K562 (cell line): ENCODE results near the gene PRKD2. TPM values are rescaled to one million over a fixed set of nuclear protein-coding genes. Genes with fewer than 3 reads are reported as not detected.

Experiments used
- ARID3A ChIP-seq: IDR thresholded peaks from 2 replicates; pipeline ENCODE4 v1.6.1; 2012; ENCODE audit warnings: low read depth, low read length, improper control_type of control experiment, borderline replicate concordance
- ATF2 ChIP-seq: sonication (generic); formaldehyde crosslinking; IDR thresholded peaks from 2 replicates; pipeline ENCODE4 v1.8.1; 2022; ENCODE audit warnings: missing genetic modification reagents
- CAMTA2 ChIP-seq: fragments of 250-450 bp; sonication (Bioruptor Pico); conservative IDR thresholded peaks from 2 replicates; pipeline ENCODE4 v1.5.1; 2022
- CREB3 ChIP-seq: fragments of 450-650 bp; conservative IDR thresholded peaks from 2 replicates; pipeline ENCODE4 v1.6.1; 2016; ENCODE audit warnings: missing genetic modification characterization, low read depth, mild to moderate bottlenecking, missing compliant biosample characterization, moderate library complexity
- DDX20 ChIP-seq: fragments of 450-650 bp; IDR thresholded peaks from 2 replicates; pipeline ENCODE4 v1.6.1; 2016; ENCODE audit warnings: missing genetic modification characterization, low read depth, mild to moderate bottlenecking, missing compliant biosample characterization, moderate library complexity
- KDM4B ChIP-seq, 2 experiments: fragments of 450-650 bp in 1 of 2; sonication (generic) in 1 of 2; IDR thresholded peaks; 2 replicates each; pipeline ENCODE4 v1.6.1; 2016 to 2017; ENCODE audit warnings: borderline replicate concordance in 2 of 2, antibody characterized with exemption in 1 of 2, low read depth in 1 of 2, mild to moderate bottlenecking in 1 of 2
- MXI1 ChIP-seq: IDR thresholded peaks from 2 replicates; pipeline ENCODE4 v1.6.1; 2011; ENCODE audit warnings: low read depth, mild to moderate bottlenecking, improper control_type of control experiment, low read length
- MYNN ChIP-seq, 2 experiments: sonication (generic); formaldehyde crosslinking in 1 of 2; IDR thresholded peaks; 2 replicates each; pipeline versions ENCODE4 v1.5.0 to v1.6.1; 2016 to 2020; ENCODE audit warnings: antibody characterized with exemption in 1 of 2, missing genetic modification reagents in 1 of 2
- NR1H2 ChIP-seq: sonication (generic); formaldehyde crosslinking; IDR thresholded peaks from 2 replicates; pipeline ENCODE4 v1.4.0; 2020; ENCODE audit warnings: mild to moderate bottlenecking, missing genetic modification reagents
- NRF1 ChIP-seq, 2 experiments: fragments of 450-650 bp; IDR thresholded peaks in 1 of 2; conservative IDR thresholded peaks in 1 of 2; 2 replicates each; pipeline ENCODE4 v1.6.1; 2014; ENCODE audit warnings: mild to moderate bottlenecking in 2 of 2
- POLR2G ChIP-seq: fragments of 200-400 bp; formaldehyde crosslinking; IDR thresholded peaks from 2 replicates; pipeline ENCODE4 v1.6.1; 2017; ENCODE audit warnings: low read depth, mild to moderate bottlenecking, antibody characterized with exemption, low read length, moderate library complexity
- PTRF ChIP-seq: fragments of 450-650 bp; IDR thresholded peaks from 2 replicates; pipeline ENCODE4 v1.6.1; 2016; ENCODE audit warnings: mild to moderate bottlenecking, missing genetic modification characterization, missing compliant biosample characterization
- SOX6 ChIP-seq: fragments of 450-650 bp; IDR thresholded peaks from 2 replicates; pipeline ENCODE4 v1.6.1; 2014; ENCODE audit warnings: mild to moderate bottlenecking
- SRF ChIP-seq, 2 experiments: fragments of 250-450, 450-650 bp in 1 of 2; sonication (Bioruptor Pico) in 1 of 2; sonication (generic) in 1 of 2; formaldehyde crosslinking; IDR thresholded peaks; 2 replicates each; pipeline versions ENCODE4 v1.5.0 to v1.5.1; 2020 to 2022; ENCODE audit warnings: mild to moderate bottlenecking in 1 of 2, missing genetic modification reagents in 1 of 2
- SRSF1 ChIP-seq: fragments of 200-400 bp; formaldehyde crosslinking; IDR thresholded peaks from 2 replicates; pipeline ENCODE4 v1.6.1; 2017; ENCODE audit warnings: mild to moderate bottlenecking, low read depth, low read length, moderate library complexity
- THRA ChIP-seq: fragments of 450-650 bp; IDR thresholded peaks from 2 replicates; pipeline ENCODE4 v1.6.1; 2017; ENCODE audit warnings: mild to moderate bottlenecking, moderate library complexity
- ZBTB1 ChIP-seq: sonication (generic); formaldehyde crosslinking; IDR thresholded peaks from 2 replicates; pipeline ENCODE4 v1.8.1; 2023; ENCODE audit warnings: missing genetic modification reagents, low read depth, mild to moderate bottlenecking, borderline replicate concordance
- ZNF280B ChIP-seq: fragments of 250-450 bp; sonication (Bioruptor Pico); IDR thresholded peaks from 2 replicates; pipeline ENCODE4 v1.5.1; 2021; ENCODE audit warnings: mild to moderate bottlenecking
- ZNF445 ChIP-seq: fragments of 250-450 bp; sonication (Bioruptor Pico); IDR thresholded peaks from 2 replicates; pipeline ENCODE4 v1.4.0; 2020; ENCODE audit warnings: low read depth, mild to moderate bottlenecking, moderate library complexity
- ZNF507 ChIP-seq: conservative IDR thresholded peaks from 2 replicates; pipeline ENCODE4 v1.6.1; 2017; ENCODE audit warnings: missing genetic modification characterization, missing compliant biosample characterization
- ZNF79 ChIP-seq: fragments of 250-450 bp; sonication (Bioruptor Pico); IDR thresholded peaks from 2 replicates; pipeline ENCODE4 v1.4.0; 2020; ENCODE audit warnings: low read depth, mild to moderate bottlenecking, moderate library complexity
- polyA plus RNA-seq, 8 experiments: library from polyadenylated mRNA; depleted of rRNA in 4 of 8; stranded (reverse) in 5 of 8; unstranded in 3 of 8; fragments of >200 nt; fragmentation: Nextera tagmentation in 2 of 8; fragmentation: Illumina TruSeq in 1 of 8; extraction: Ambion mirVana in 2 of 8; extraction: Trizol in 1 of 8; gene quantifications; 2 replicates each; pipeline versions ENCODE4 v1.2.1 to v1.2.3, GENCODE V29; 2011 to 2014; ENCODE audit warnings: inconsistent platforms in 1 of 8, missing spikeins in 1 of 8
- total RNA-seq, 7 experiments: library from RNA; depleted of rRNA in 6 of 7; stranded (reverse); fragments of >200 nt in 6 of 7; fragmentation: Illumina TruSeq in 2 of 7; extraction: Trizol in 2 of 7; gene quantifications; 2 replicates each; pipeline versions ENCODE4 v1.2.1 to v1.2.3, GENCODE V29; 2011 to 2021; ENCODE audit warnings: low replicate concordance in 1 of 7

PRKD2 gene
- total and polyA plus RNA-seq, 9 of the 15 experiments (the other 6 are each of a cell fraction or from before 2014, with no cell fraction given), result 1.8 to 60.0 (median 15.0) TPM

- TF ChIP-seq ZNF280B (CRISPR knock-in tag), result no peak
- TF ChIP-seq ZBTB1, result no peak
- no peak for TF ChIP-seq NR1H2 (CRISPR knock-in tag)
- TF ChIP-seq POLR2G, result peak; percentile 43; the same call in 1 of the 2 replicates
- no peak for TF ChIP-seq ZNF79 (CRISPR knock-in tag)
- TF ChIP-seq ZNF445 (CRISPR knock-in tag), result no peak
- TF ChIP-seq SOX6, result no peak
- peak in 1 of 2 experiments; percentile 74; a peak in 2 of 4 replicates for TF ChIP-seq SRF (CRISPR knock-in tag; IDR thresholded peaks at IDR 0.05)
- TF ChIP-seq NRF1 (conservative IDR thresholded peaks at IDR 0.05 in 1 of 2, IDR thresholded peaks at IDR 0.05 in 1 of 2), result peak; percentile 93 to 95
- no peak for TF ChIP-seq CAMTA2 (CRISPR knock-in tag)
- no peak for TF ChIP-seq ATF2 (CRISPR knock-in tag)
- no peak for TF ChIP-seq ZNF507 (tag)
- TF ChIP-seq MYNN (IDR thresholded peaks at IDR 0.05), result no peak
- no peak for TF ChIP-seq MYNN (CRISPR knock-in tag; IDR thresholded peaks at IDR 0.05)
- no peak for TF ChIP-seq PTRF (tag)
- no peak for TF ChIP-seq DDX20 (tag)
- TF ChIP-seq MXI1, result no peak
- TF ChIP-seq CREB3 (tag), result no peak
- TF ChIP-seq SRSF1, result no peak
- TF ChIP-seq KDM4B (IDR thresholded peaks at IDR 0.05; ENCODE audit: borderline replicate concordance in 2 of 2, low read depth in 1 of 2), result no peak
- TF ChIP-seq THRA, result no peak
- no peak for TF ChIP-seq ARID3A
These were observed 55.7 kb downstream of the PRKD2 start, which contains the start of gene DACT3 (continued) for GRCh38 chr19:46661020-46661731.
